T follicular helper cell (primary cell): Measurements from ENCODE around the gene CAPN8.

ENCODE experiments used
- DNase-seq: peaks from one replicate; pipeline ENCODE4 v3.0.0-alpha.2; 2020; ENCODE audit warnings: low read depth

CAPN8 gene

DNA sequence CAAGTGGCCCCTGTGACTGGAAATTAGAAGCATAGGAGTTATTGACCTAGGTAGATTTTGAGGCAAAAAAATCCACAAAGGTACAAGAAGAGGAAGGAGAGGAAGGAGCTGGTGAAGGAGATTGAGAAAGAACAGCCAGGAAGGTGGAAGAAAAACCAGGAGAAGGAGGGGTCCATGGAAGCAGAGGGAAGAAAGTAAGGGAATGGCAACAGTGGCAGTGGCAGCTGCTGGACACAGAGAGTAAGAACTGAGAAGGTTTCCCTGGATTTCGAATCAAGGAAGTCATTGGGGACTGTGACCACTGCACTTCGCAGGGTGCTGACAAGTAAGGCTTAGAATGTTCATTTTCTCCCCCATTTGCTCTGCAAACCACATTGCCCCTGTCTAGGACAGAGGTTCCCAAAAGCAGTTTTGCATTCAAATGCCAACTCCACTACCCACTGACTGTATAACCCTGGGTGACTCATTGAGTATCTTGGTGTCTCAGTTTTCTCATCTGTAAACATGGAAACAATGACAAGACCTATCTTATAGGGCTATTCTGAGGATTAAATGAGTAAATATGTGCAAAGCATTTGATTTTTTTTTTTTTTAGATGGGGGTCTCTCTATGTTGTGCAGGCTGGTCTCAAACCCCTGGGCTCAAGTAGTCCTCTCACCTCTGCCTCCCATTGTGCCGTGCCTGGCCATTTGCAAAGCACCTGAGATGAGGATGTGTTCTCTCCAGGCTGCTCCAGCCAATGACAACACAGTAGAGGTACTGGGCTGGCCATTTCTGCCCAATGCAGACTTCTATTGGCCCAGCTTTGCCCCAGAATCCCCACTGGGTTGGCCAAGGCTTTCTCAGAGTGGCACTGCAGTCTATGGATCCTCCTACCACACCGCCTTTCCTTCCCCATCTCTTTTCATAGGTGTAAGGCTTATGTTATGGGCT is 37.5 kb upstream of the CAPN8 start:
- DNase-seq = no peak

DNA sequence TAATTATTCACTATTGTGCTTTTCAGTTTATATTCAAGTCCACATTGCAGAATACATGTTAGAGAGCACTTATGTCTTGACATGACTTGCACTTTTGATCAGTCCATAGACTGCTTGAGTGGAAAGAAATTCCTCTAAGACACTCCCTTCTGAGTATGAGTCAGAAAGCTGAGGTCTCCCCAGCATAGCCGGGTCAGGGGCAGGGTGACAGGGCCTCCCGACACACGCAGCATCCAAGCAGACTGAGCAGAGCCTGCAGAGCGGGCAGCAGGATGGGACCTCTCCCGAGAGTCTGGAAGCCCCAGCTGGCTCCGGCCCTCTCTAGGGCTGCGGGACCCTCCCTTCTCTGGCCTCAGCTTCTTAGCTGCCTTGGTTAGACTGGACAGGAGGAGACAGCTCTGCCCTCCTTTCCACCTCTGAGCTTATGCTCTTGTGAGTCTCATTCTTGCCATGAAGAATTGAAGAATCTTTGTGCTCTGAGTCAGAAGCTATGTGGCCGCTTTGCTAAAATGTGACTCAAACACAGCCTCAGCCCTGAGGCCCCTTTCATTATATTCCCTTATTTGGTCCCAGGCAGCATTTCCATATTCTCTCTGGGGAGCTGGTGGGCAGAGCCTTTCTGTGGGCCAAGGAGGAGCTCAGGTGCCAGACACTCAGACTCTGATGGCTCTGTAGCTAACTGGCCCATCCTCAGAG is 35.6 kb upstream of the CAPN8 start:
- no peak for DNase-seq

- DNase-seq = no peak
Measured at GRCh38 chr1:223700388-223700918, 35.0 kb upstream of the CAPN8 start.

GRCh38 chr1:223695941-223696340 is 30.4 kb upstream of the CAPN8 start:
- no peak for DNase-seq

- DNase-seq = no peak
Measured at GRCh38 chr1:223695014-223695548, 29.6 kb upstream of the CAPN8 start.

DNA sequence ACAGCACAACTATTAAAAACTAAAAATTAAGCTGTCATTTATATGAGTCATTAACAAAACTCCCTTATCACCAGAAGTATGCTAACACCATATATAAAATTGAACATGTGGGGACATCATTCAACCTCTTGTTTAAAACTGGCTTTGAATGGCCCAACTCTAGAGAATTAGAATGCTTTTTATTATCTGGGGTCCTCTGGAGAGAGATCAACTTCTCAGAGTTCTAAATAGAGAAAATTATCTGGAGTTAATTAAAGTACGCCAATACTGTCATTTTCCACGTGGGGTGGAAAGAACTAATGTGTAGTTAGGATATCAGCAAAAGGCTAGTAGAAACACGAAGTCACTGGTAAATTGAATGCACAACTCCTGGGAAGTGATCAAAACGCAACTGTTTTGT is 25.6 kb upstream of the CAPN8 start:
- DNase-seq = no peak

- no peak for DNase-seq
Measured at GRCh38 chr1:223684488-223684792, 18.9 kb upstream of the CAPN8 start.

DNA sequence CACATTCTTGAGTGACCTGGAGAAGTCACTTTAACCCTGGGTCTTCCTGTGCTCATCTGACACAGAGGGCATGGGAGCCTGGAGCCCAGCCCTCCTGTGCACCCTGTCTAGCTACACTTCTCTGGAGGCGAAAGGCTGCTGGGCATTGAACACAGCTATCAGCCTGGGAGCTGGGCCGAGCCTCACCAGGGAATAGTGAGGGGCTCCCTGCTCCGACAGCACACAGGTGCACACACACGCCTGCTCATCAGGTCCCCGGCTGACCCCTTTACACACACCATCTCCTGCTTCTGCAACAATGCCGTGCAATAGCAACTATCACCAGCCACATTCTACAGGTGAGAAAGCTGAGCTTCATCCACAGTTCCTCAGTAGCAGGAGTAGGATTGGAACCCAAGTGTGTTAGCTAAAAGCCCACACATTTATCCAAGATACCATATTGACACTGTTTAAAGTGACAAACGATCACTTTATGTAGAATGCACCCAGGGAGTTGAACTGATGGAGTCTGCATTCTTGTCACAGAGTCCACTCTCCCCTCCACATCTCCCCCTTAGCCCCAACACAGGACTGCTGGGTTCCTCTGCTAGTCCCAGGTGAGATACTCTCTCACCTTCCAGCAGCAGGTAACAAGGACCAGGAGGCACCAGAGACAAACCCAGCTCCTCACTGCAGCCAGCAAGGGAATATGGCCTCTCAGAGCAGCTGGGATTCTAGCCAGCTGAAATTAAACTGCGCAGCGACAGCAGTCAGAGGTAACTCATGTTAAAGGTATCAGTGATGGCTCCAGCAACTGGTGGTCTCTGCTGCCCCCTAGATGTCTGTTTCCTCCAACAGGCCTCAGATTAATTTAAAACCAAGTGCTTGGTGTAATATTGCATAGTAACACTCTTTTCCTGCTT is 18.3 kb upstream of the CAPN8 start:
- DNase-seq = peak; percentile 18

DNA sequence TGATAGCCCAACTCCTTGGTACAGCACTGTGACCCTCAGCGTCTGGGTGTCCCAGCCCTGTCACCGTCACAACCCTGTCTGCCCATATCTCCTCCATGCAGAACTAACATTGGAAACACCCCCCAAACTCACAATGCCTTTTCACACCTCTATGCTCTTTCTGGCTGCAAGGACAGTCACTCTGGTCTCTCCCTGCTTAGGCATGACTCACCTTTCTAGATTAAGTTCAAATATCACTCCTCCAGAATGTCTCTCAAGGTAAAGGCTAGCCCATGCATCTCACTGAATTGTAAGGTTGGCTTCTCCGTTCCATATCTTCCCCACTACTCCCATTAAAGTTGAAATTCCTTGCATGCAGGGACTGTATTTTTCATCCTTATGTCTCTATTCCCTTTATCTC is 17.0 kb upstream of the CAPN8 start:
- DNase-seq = no peak

DNA sequence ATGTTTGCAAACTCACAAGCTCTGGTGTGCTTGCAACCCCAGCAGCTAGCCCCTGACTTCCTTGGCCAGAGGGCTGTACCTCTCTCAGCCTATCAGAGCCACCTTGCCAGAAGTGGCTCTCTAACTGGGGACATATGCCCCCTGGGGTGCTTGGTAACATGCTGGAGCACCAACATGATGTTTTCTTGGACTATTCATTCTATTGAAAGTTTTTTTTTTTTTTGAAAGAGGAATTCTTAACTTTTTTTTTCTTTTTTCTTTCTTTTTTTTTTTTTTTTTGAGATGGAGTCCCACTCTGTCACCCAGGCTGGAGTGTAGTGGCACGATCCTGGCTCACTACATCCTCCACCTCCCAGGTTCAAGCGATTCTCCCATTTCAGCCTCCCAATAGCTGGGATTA is 14.7 kb upstream of the CAPN8 start:
- DNase-seq = no peak

DNA sequence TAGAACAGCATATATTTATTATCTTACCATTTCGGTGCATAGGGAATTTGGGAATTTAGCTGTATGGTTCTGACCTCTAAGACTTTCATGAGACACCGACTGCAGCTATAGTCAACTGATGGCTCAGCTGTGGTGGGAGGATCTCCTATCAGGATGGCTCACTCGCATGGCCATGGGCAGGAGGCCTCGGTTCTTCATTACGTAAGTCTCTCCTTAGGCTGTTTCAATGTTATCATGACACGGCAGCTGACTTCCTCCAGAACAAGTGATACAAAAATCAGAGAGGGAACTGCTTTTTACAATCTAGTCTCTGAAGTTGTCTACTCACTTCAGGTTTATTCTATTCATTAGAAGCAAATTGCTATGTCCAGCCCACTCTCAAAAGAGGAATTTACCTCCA is 13.3 kb upstream of the CAPN8 start:
- no peak for DNase-seq

DNA sequence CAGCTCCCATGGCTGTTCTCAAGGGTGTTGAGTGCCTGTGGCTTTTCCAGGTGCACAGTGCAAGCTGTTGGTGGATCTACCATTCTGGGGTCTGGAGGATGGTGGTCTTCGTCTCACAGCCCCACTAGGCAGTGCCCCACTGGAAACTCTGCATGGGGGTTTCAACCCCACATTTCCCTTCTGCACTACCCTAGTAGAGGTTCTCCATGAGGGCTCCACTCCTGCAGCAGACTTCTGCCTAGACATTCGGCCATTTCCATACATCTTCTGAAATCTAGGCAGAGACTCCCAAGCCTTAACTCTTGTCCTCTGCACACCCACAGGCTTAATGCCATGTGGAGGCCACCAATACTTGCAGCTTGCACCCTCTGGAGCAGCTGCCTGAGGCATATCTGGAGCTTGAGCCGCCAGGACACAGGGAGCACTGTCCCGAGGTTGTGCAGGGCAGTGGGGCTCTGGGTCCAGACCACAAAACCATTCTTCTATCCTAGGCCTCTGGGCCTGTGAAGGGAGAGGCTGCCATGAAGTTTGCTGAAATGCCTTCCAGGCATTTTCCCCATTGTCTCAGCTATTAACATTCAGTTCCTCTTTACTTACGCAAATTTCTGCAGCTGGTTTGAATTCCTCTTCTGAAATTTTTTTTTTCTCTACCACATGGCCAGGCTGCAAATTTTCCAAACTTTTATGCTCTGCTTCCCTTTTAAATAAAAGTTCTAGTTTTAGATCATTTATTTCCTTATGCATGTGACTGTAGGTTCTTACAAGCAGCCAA is 8.8 kb upstream of the CAPN8 start:
- no peak for DNase-seq

DNA sequence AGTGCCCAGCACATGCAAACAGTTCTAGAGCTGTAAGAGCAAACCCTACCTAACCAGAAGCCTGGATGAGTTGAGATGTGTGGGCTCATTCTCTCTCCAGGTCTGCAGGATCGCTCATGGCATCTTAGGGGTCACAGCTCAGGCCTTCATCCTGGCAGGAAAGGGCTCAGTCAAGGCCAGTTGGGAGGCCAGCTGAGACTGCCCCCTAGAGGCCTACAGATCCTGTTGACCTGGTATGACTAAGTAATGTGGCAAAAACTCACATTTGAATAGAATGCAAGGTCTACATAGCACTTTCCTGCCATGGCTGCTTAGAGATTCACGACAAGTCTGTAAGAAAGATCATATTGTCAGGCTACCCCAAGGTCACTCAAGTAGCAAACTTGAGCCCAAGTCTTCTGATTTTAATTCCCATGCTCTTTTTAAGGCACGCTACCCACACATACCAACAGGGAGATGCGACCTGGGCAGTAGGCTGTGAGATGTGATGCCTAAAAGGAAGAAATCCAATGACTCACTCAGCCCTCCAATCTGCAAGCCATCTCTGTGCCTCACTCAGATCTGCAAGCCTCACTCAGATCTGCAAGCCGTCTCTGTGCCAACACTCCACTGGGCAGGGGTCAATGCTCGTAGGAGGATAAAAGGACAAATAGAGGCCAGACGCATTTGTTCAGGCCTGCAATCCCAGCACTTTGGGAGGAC is 5.1 kb upstream of the CAPN8 start:
- no peak for DNase-seq

GRCh38 chr1:223669003-223669795 is 3.7 kb upstream of the CAPN8 start:
- no peak for DNase-seq

- no peak for DNase-seq
Measured at GRCh38 chr1:223667484-223668182, 2.1 kb upstream of the CAPN8 start.

GRCh38 chr1:223664106-223664505 is 1.4 kb downstream of the CAPN8 start:
- no peak for DNase-seq

DNA sequence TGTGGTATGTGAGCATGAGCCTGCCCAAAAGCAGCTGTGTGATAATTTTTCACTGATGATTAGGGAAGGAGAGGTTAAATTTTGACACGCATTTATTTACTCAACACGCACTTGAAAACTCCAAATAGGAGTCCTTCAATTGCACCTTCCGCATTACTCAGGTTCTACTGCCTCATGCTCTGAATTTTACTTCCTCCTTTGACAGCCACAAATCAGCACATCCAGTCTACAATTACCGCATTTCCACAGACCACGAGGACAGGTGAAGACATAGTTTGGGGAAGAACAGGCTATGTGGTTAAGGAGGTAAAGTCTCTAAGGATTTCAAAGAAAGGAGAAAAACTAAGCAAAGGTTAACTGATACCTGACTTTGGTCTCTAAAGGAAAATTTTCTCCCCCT is 2.6 kb downstream of the CAPN8 start:
- no peak for DNase-seq

DNA sequence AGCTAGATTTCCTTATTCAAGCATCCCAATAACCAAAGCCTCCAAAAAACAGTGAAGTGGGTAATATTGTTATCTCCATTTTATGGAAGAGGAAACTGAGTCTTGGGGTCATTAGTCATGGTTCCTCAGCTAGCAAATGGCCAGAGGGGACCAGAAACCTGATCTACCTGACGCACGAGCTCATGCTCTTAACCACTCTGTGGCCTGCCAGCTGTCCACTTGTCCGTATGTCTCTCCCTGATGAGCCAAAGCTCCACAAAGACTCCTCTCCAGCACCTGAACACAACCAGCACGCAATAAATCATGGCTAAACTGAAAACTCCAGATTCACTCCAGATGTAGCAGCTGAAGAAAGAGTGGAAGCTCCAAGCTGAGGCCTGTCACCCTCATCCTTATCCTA is 5.8 kb downstream of the CAPN8 start:
- DNase-seq = no peak

DNA sequence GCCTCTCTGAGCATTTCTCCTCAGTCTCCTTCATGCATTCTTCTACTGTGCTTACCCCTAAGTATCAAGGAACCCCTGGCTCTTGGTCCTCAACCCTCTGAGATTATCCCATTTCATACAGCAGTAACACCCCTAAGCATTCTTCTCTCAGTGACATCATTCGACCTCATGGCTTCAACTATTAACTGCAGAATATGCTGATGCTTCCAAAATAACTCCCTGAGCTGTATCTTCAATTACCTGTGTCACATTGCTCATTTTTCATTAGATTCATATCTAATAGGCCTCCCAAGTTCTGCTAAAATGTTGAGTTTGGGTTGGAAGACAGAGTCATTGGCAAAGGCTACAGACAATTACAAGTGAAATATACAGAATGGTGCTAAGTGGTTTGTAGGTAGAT is 7.5 kb downstream of the CAPN8 start:
- DNase-seq = no peak
